Type B pancreatic cell (in vitro differentiated cells): ENCODE results near the gene COL24A1. TPM values are rescaled to one million over a fixed set of nuclear protein-coding genes. Genes with fewer than 3 reads are reported as not detected.
"Not testable (repeated sequence)": the region's sequence is repeated elsewhere in the genome, so short reads cannot be mapped to it uniquely, and the experiment has no call there.

Source experiments
- DNase-seq: peaks from one replicate; pipeline ENCODE4 v3.0.0; 2021; ENCODE audit warnings: mixed read lengths; ENCODE audit not compliant: unreplicated experiment; ENCODE audit errors: extremely low spot score
- H3K27ac Mint-ChIP-seq: 2 replicates; pipeline ENCODE4 v1.8.0; 2021; ENCODE audit warnings: mild to moderate bottlenecking, mixed read lengths
- H3K27me3 Mint-ChIP-seq: 2 replicates; pipeline ENCODE4 v1.8.0; 2021; ENCODE audit warnings: mixed read lengths
- H3K36me3 Mint-ChIP-seq: 2 replicates; pipeline ENCODE4 v1.8.0; 2021; ENCODE audit warnings: mixed read lengths
- H3K4me1 Mint-ChIP-seq: one replicate; pipeline ENCODE4 v1.8.0; 2021; ENCODE audit warnings: mixed read lengths; ENCODE audit not compliant: unreplicated experiment
- H3K4me3 Mint-ChIP-seq: 2 replicates; pipeline ENCODE4 v1.8.0; 2021; ENCODE audit warnings: mild to moderate bottlenecking, mixed read lengths
- H3K9me3 Mint-ChIP-seq: 2 replicates; pipeline ENCODE4 v1.8.0; 2021; ENCODE audit warnings: mixed read lengths
- total RNA-seq: library from RNA; stranded (reverse); gene quantifications from 2 replicates; pipeline ENCODE4 v1.2.1, GENCODE V29; 2021; ENCODE audit warnings: low replicate concordance
- TF ChIP-seq, protein P1 (sequence below): fragments of 200-600 bp; sonication (generic); conservative IDR thresholded peaks from 2 replicates; pipeline ENCODE4 v1.5.0; 2021; ENCODE audit warnings: antibody characterized with exemption, mild to moderate bottlenecking

Gene COL24A1
- total RNA-seq, 1 donor from 2014 or later = 7.2 TPM

DNA sequence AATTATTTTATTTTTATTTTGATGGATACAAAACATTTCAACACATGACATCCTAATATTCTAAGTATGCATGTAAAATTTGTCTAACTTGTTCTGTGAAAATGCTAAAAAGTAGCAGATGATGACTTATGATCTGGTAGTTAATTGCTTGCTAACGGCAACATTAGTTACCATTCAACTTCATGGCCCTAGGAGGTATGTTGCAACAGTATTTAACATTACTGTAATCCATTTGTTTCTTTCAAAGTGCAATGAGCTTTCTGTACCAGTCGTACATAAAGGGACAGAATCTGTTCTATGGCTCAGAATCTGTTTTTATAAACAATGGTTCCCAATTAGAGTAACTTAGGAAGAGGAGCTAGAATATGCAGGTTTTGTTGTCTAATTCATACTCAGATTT lies 356.8 kb downstream of the COL24A1 start:
- Mint-ChIP-seq H3K9me3 (no peaks in the 10 kb centered on the region), H3K27me3 (no peaks in the 10 kb centered on the region), H3K27ac (no peak overlapping the region), H3K4me1 (no peaks in the 10 kb centered on the region), H3K36me3 (no peaks in the 10 kb centered on the region), H3K4me3 (no peak overlapping the region)
- TF ChIP-seq, protein P1, sequence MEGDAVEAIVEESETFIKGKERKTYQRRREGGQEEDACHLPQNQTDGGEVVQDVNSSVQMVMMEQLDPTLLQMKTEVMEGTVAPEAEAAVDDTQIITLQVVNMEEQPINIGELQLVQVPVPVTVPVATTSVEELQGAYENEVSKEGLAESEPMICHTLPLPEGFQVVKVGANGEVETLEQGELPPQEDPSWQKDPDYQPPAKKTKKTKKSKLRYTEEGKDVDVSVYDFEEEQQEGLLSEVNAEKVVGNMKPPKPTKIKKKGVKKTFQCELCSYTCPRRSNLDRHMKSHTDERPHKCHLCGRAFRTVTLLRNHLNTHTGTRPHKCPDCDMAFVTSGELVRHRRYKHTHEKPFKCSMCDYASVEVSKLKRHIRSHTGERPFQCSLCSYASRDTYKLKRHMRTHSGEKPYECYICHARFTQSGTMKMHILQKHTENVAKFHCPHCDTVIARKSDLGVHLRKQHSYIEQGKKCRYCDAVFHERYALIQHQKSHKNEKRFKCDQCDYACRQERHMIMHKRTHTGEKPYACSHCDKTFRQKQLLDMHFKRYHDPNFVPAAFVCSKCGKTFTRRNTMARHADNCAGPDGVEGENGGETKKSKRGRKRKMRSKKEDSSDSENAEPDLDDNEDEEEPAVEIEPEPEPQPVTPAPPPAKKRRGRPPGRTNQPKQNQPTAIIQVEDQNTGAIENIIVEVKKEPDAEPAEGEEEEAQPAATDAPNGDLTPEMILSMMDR = no peak
- DNase-seq = no peak

DNA sequence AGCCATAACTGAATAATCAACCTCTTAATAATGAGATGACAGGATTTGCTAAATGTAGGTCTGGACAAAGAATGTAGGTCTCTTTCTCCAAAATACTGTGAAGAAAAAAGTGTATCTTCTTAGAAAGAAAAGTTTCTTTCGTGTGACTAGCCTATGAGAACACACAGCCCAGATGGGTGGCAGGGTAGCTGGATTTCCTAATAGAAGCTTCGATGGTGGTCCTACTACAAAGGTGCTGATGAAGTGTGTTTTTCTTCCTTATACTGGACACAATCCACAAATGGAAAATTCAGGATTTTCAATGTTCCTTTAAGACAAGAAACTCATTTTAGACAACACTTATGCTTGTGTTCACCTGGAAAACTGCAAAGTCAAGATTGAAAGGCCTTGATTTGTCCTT lies 358.2 kb downstream of the COL24A1 start:
- Mint-ChIP-seq H3K4me3 (no peak overlapping the region), H3K27me3 (no peaks in the 10 kb centered on the region), H3K27ac (no peak overlapping the region), H3K9me3 (no peaks in the 10 kb centered on the region), H3K4me1 (no peaks in the 10 kb centered on the region), H3K36me3 (no peaks in the 10 kb centered on the region)
- TF ChIP-seq, protein P1 = no peak
- no peak for DNase-seq

DNA sequence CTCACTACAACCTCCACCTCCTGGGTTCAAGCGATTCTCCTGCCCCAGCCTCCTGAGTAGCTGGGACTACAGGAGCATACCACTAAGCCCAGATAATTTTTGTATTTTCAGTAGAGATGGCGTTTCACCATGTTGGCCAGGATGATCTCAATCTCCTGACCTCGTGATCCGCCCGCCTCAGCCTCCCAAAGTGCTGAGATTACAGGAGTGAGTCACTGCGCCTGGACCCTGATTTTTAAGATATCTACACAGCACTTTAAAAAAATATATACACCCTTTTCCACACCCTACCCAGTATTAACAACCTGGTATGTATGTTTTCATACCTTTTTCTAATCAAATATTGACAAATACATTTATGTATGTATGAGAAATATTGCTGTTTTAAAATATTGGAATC lies 379.6 kb downstream of the COL24A1 start:
- H3K27ac Mint-ChIP-seq, H3K9me3 Mint-ChIP-seq, H3K4me3 Mint-ChIP-seq, DNase-seq, H3K4me1 Mint-ChIP-seq, H3K27me3 Mint-ChIP-seq, H3K36me3 Mint-ChIP-seq: not testable (repeated sequence)

DNA sequence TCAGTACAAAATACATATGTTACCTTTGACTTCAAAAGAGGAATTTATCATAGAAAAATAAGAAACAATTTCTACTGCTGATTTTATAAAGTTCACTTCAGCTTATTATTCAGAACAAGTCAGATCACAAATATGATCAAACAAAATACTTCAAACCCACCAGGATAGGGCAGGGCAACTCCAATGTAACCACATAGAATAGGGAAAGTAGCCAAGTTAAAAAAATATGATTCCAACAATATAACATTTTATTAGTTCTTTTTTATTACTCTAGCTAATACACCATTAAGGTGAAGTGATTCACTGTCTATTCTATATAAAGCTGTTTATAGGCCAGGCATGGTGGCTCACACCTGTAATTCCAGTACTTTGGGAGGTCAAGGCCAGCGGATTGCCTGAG lies 393.8 kb downstream of the COL24A1 start:
- Mint-ChIP-seq H3K36me3 (no peaks in the 10 kb centered on the region), H3K27me3 (no peaks in the 10 kb centered on the region), H3K4me1 (no peaks in the 10 kb centered on the region), H3K4me3 (no peak overlapping the region), H3K27ac (no peak overlapping the region), H3K9me3 (no peaks in the 10 kb centered on the region)
- DNase-seq = no peak
- TF ChIP-seq, protein P1 = no peak

DNA sequence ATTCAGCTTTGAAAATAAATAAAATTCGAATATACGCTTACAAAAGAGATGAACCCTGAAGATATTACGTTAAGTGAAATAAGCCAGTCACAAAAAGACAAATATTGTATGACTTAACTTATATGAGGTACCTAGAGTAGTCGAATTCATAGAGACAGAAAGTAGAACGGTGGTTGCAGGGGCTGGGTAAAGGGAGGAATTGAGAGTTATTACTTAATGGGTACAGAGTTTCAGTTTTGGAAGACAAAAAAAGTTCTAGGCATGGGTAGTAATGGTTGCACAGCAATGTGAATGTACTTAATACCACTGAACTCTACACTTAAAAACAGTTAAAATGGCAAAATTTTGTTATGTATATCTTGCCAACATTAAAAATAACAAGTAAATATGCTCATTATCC lies 399.7 kb downstream of the COL24A1 start:
- TF ChIP-seq, protein P1 = no peak
- no peaks in the 10 kb centered on the region for H3K27me3 Mint-ChIP-seq
- H3K9me3 Mint-ChIP-seq = peaks cover 4% of the 10 kb centered on the region
- H3K4me3 Mint-ChIP-seq = no peak overlapping the region
- no peak overlapping the region for H3K27ac Mint-ChIP-seq
- no peaks in the 10 kb centered on the region for H3K36me3 Mint-ChIP-seq
- H3K4me1 Mint-ChIP-seq = no peaks in the 10 kb centered on the region
- no peak for DNase-seq

DNA sequence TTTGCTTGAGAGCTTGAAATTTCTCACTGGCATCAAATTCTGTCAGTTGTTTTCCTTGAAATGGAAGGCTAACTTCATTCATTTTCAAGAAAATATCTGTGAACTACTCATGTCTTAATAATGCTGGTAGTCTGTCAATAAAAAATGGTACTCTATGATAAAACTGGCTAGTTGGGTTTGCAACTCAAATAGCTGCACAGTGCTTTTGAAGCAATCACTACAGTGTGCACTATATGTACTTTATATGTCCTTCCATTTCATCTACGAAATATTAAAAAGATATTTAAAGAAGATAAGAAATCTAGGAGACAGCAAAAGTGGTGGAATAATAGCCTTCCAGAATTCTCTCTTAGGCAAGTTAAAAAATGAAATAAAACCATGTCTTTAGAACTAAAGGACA lies 408.5 kb downstream of the COL24A1 start:
- Mint-ChIP-seq H3K9me3 (no peaks in the 10 kb centered on the region), H3K27me3 (no peaks in the 10 kb centered on the region), H3K36me3 (no peaks in the 10 kb centered on the region), H3K4me1 (no peaks in the 10 kb centered on the region), H3K27ac (no peak overlapping the region), H3K4me3 (no peak overlapping the region)
- TF ChIP-seq, protein P1 = no peak
- no peak for DNase-seq
